ENCODE measurements around the gene DDX31. TPM values are rescaled to one million over a fixed set of nuclear protein-coding genes. Genes with fewer than 3 reads are reported as not detected.
A peak's percentile ranks its signal among the peaks of the same experiment; 100 is the strongest.
"Not testable (repeated sequence)": the region's sequence is repeated elsewhere in the genome, so short reads cannot be mapped to it uniquely, and the experiment has no call there.

The DDX31 gene
- total RNA-seq (22.2 and 22.7 TPM in 2 replicates), polyA plus RNA-seq (16.4 and 18.8 TPM in 2 replicates), polyA minus RNA-seq (10.5 and 12.8 TPM in 2 replicates)
- total RNA-seq (2013): 16.4 TPM

DNA sequence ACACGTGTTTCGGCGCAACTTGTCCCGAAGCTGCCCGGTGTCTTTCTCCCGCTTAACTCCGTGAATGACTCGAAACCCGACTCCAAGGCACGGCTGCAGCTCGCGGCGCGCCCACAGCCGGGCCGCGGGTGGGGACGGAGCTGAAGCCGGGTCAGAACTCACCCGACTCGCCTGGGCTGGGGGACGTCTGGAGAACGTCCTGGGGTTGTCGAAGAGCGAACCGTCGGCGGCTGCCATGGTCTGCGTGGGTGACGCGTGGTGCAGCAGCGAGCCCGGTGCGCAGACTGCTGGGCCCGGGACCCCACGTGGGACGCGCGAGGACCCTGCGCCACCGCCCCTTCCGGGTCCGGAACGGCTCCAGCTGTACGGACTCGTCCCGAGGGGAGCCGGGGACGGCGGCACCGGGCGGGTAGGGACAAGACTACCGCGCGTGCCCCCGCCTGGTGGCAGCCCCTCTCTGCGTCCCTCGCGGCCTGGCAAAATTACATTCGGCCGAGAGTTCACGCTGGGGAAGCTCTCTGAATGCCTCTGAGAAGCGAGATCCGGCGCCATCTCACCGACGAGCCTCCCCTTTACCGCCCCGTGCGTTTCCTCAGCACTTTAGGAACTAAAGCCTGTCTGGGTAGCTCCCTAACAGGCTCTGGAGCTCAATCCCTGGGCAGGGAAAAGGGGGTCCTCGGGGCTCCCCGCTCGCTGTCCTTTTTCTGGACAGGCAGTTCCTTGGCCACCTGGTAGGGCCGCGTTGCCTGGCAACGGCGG, at the start of gene DDX31:
DDX31 (minus strand) TSS at position 286 of the 759 bp plus-strand sequence; CDS start at position 237, 49 bp downstream.
- Mint-ChIP-seq H3K4me3 (peak within 1 kb of the TSS; percentile 93), H3K27me3 (no peaks in the 10 kb centered on the region), H3K4me1 (peaks cover 52% of the 10 kb centered on the region), H3K27ac (peak within 1 kb of the TSS; percentile 94), H3K9me3 (ENCODE audit: insufficient read depth) (no peaks in the 10 kb centered on the region)
- H3K27me3 ChIP-seq (replicated peaks in 1 of 4; ENCODE audit: control extremely low read depth in 1 of 4, control insufficient read depth in 3 of 4, insufficient read depth in 4 of 4, low read length in 3 of 4): no peaks in the 10 kb centered on the region
- H3K36me3 ChIP-seq (replicated peaks in 1 of 2; ENCODE audit: control extremely low read depth in 1 of 2, control insufficient read depth in 1 of 2, extremely low read depth in 1 of 2, insufficient read depth in 2 of 2, low read length in 1 of 2): no peaks in the 10 kb centered on the region
- peaks cover 33% of the 10 kb centered on the region for H4K20me1 ChIP-seq (ENCODE audit: control insufficient read depth, insufficient read depth, low read length, poor library complexity, severe bottlenecking)
- H3K9ac ChIP-seq (ENCODE audit: low read length): peak within 1 kb of the TSS; percentile 98
- ATAC-seq (ENCODE audit: low read depth): peak; percentile 82
- TF ChIP-seq, protein P1, sequence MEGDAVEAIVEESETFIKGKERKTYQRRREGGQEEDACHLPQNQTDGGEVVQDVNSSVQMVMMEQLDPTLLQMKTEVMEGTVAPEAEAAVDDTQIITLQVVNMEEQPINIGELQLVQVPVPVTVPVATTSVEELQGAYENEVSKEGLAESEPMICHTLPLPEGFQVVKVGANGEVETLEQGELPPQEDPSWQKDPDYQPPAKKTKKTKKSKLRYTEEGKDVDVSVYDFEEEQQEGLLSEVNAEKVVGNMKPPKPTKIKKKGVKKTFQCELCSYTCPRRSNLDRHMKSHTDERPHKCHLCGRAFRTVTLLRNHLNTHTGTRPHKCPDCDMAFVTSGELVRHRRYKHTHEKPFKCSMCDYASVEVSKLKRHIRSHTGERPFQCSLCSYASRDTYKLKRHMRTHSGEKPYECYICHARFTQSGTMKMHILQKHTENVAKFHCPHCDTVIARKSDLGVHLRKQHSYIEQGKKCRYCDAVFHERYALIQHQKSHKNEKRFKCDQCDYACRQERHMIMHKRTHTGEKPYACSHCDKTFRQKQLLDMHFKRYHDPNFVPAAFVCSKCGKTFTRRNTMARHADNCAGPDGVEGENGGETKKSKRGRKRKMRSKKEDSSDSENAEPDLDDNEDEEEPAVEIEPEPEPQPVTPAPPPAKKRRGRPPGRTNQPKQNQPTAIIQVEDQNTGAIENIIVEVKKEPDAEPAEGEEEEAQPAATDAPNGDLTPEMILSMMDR (IDR thresholded peaks at IDR 0.05): no peak
- no peak for TF ChIP-seq EZH2 (IDR thresholded peaks at IDR 0.05; ENCODE audit: borderline replicate concordance, insufficient read depth, low read depth, low read length, poor library complexity, severe bottlenecking)
- ChIA-PET POLR2A (interaction anchor here (0.9 to 1.9 kb wide), 4 partner anchors 100 to 1544 kb away, joined by 3 to 15 read pairs (median 8); partner anchors contain the start of genes NUP214 and TSC1), CTCF (interaction anchor here (0.6 to 2.6 kb wide), 10 partner anchors 11 to 436 kb away, joined by 3 to 9 read pairs (median 3); no protein-coding TSS in a partner anchor)
- peaks cover 56% of the 10 kb centered on the region for H3K79me2 ChIP-seq (ENCODE audit: control insufficient read depth, insufficient read depth, low read length)
- DNase-seq: peak; percentile 94
- H2AFZ ChIP-seq (ENCODE audit: insufficient read depth, low read depth, low read length, poor library complexity, severe bottlenecking): peak within 1 kb of the TSS; percentile 95
- peak within 1 kb of the TSS; percentile 86 to 95 for H3K27ac ChIP-seq (ENCODE audit: low read length in 2 of 2)
- under 1% methylated on average over 77 of the region's 77 CpGs for WGBS (ENCODE audit: insufficient coverage)
- peak within 1 kb of the TSS; percentile 99 for H3K4me2 ChIP-seq (replicated peaks; ENCODE audit: low read depth, low read length, poor library complexity, severe bottlenecking)
- H3K4me1 ChIP-seq (ENCODE audit: control insufficient read depth in 2 of 2, insufficient read depth in 2 of 2, low read length in 2 of 2): peaks cover 20 to 28% of the 10 kb centered on the region in 2 donors
- no peaks in the 10 kb centered on the region for H3K9me3 ChIP-seq (ENCODE audit: control extremely low read depth in 1 of 3, control insufficient read depth in 2 of 3, insufficient read depth in 1 of 3, low read length in 2 of 3)
- intact Hi-C loops (cut with micrococcal nuclease): loop anchor here (2.0 to 10.0 kb wide), 3 partner anchors 101 to 263 kb away; partner anchors contain the start of gene TTF1
- peak within 1 kb of the TSS; percentile 73 to 100 (median 96) for H3K4me3 ChIP-seq (ENCODE audit: control extremely low read depth in 1 of 5, extremely low read depth in 1 of 5, insufficient read depth in 1 of 5, low read depth in 2 of 5, low read length in 4 of 5)

DNA sequence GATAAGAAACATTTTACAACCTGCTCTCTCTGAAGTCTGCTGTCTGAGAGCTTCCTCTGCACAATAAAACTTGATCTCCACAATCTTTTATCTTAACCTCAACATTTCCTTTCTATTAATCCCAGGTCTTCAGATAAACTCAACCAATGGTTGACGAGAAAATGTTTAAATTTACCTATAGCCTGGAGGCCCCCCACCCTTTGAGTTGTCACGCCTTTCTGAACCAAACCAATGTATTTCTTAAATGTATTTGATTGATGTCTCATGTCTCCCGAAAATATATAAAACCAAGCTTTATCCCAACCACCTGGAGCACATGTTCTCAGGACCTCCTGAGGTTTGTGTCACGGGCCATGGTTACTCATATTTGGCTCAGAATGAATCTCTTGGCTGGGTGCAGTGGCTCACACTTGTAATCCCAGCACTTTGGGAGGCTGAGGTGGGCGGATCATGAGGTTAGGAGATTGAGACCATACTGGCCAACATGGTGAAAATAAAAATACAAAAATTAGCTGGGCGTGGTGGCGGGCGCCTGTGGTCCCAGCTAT, 48.7 kb upstream of the DDX31 start:
- H2AFZ ChIP-seq (ENCODE audit: insufficient read depth, low read depth, low read length, poor library complexity, severe bottlenecking); H3K27ac ChIP-seq (ENCODE audit: low read length in 2 of 2); H3K9me3 ChIP-seq (ENCODE audit: control extremely low read depth in 1 of 3, control insufficient read depth in 2 of 3, insufficient read depth in 1 of 3, low read length in 2 of 3); H3K27me3 ChIP-seq (replicated peaks in 1 of 4; ENCODE audit: control extremely low read depth in 1 of 4, control insufficient read depth in 3 of 4, insufficient read depth in 4 of 4, low read length in 3 of 4); POLR2A ChIA-PET; H3K9me3 Mint-ChIP-seq (ENCODE audit: insufficient read depth); ATAC-seq (ENCODE audit: low read depth); H3K4me1 ChIP-seq (ENCODE audit: control insufficient read depth in 2 of 2, insufficient read depth in 2 of 2, low read length in 2 of 2); DNase-seq; CTCF ChIA-PET; H3K36me3 ChIP-seq (replicated peaks in 1 of 2; ENCODE audit: control extremely low read depth in 1 of 2, control insufficient read depth in 1 of 2, extremely low read depth in 1 of 2, insufficient read depth in 2 of 2, low read length in 1 of 2); H3K79me2 ChIP-seq (ENCODE audit: control insufficient read depth, insufficient read depth, low read length); H3K4me3 ChIP-seq (ENCODE audit: control extremely low read depth in 1 of 5, extremely low read depth in 1 of 5, insufficient read depth in 1 of 5, low read depth in 2 of 5, low read length in 4 of 5); H3K27ac Mint-ChIP-seq; H3K4me2 ChIP-seq (replicated peaks; ENCODE audit: low read depth, low read length, poor library complexity, severe bottlenecking); H3K9ac ChIP-seq (ENCODE audit: low read length); H3K4me3 Mint-ChIP-seq; H3K4me1 Mint-ChIP-seq; intact Hi-C loops (cut with micrococcal nuclease); H4K20me1 ChIP-seq (ENCODE audit: control insufficient read depth, insufficient read depth, low read length, poor library complexity, severe bottlenecking): not testable (repeated sequence)
- WGBS (ENCODE audit: insufficient coverage): 73% methylated on average over 4 of the region's 8 CpGs
- peaks cover 33% of the 10 kb centered on the region for H3K27me3 Mint-ChIP-seq
